Spleen (tissue), 7 donors: ENCODE data around the gene SCGB1D1.

Experiments used
- POLR2A ChIP-seq, 3 donors: fragments of 450-650 bp; IDR thresholded peaks; one replicate each; pipeline ENCODE4 v1.5.1; 2017; ENCODE audit warnings: antibody characterized with exemption in 3 of 3, mild to moderate bottlenecking in 1 of 3
- POLR2AphosphoS5 ChIP-seq, 3 donors: sonication (generic); formaldehyde crosslinking; IDR thresholded peaks; one replicate each; pipeline ENCODE4 v1.5.1; 2017; ENCODE audit warnings: antibody characterized with exemption in 3 of 3
- TF ChIP-seq, protein P1 (sequence below), 11 experiments: fragments of 200-600 bp in 7 of 11; fragments of 450-650 bp in 4 of 11; sonication (generic) in 4 of 11; IDR thresholded peaks in 8 of 11; conservative IDR thresholded peaks in 3 of 11; 1 replicate in 7 of 11; 2 replicates in 4 of 11; pipeline versions ENCODE4 v1.4.0 to v1.8.0; 2016 to 2021; ENCODE audit warnings: antibody characterized with exemption in 11 of 11, inconsistent platforms in 4 of 11, mild to moderate bottlenecking in 1 of 11
- donor health status: DM: no; HTN: no; CAD: no; lungs with moderate emphysema.
- donor health status: DM: no; HTN: no; CAD: no.
- donor health status: DM: no; HTN: no; CAD: no.

- TF ChIP-seq, protein P1, sequence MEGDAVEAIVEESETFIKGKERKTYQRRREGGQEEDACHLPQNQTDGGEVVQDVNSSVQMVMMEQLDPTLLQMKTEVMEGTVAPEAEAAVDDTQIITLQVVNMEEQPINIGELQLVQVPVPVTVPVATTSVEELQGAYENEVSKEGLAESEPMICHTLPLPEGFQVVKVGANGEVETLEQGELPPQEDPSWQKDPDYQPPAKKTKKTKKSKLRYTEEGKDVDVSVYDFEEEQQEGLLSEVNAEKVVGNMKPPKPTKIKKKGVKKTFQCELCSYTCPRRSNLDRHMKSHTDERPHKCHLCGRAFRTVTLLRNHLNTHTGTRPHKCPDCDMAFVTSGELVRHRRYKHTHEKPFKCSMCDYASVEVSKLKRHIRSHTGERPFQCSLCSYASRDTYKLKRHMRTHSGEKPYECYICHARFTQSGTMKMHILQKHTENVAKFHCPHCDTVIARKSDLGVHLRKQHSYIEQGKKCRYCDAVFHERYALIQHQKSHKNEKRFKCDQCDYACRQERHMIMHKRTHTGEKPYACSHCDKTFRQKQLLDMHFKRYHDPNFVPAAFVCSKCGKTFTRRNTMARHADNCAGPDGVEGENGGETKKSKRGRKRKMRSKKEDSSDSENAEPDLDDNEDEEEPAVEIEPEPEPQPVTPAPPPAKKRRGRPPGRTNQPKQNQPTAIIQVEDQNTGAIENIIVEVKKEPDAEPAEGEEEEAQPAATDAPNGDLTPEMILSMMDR (IDR thresholded peaks at IDR 0.05 in 8 of 11, conservative IDR thresholded peaks at IDR 0.05 in 3 of 11), result no peak
- TF ChIP-seq POLR2A (IDR thresholded peaks at IDR 0.05), result no peak
- TF ChIP-seq POLR2AphosphoS5 (IDR thresholded peaks at IDR 0.05), result no peak
These were observed 42.5 kb upstream of the SCGB1D1 start for GRCh38 chr11:62147545-62147944.
